ENCODE data around the gene FBXL19.

The FBXL19 gene

GRCh38 chr16:30892670-30893416, 30.5 kb upstream of the FBXL19 start:
- no peak for TF ChIP-seq CTCF (IDR thresholded peaks at IDR 0.05; ENCODE audit: insufficient read depth, missing control alignments)
- FAIRE-seq (no peak), DNase-seq (ENCODE audit: insufficient read length, low spot score) (no peak)

GRCh38 chr16:30893417-30893743, 30.0 kb upstream of the FBXL19 start:
- DNase-seq (ENCODE audit: insufficient read length, low spot score) (no peak), FAIRE-seq (no peak)
- no peak for TF ChIP-seq CTCF (IDR thresholded peaks at IDR 0.05; ENCODE audit: insufficient read depth, missing control alignments)

- TF ChIP-seq CTCF (IDR thresholded peaks at IDR 0.05; ENCODE audit: insufficient read depth, missing control alignments) = peak; percentile 42
- DNase-seq (ENCODE audit: insufficient read length, low spot score) (peak; percentile 50), FAIRE-seq (no peak)
These were observed 29.4 kb upstream of the FBXL19 start, which contains the start of gene BCL7C for GRCh38 chr16:30893744-30894539. BCL7C (minus strand) TSS chr16:30894077; CDS start chr16:30893944, 133 bp downstream.

GRCh38 chr16:30894540-30895368, 28.6 kb upstream of the FBXL19 start:
- DNase-seq (ENCODE audit: insufficient read length, low spot score) (no peak), FAIRE-seq (no peak)
- TF ChIP-seq CTCF (IDR thresholded peaks at IDR 0.05; ENCODE audit: insufficient read depth, missing control alignments) = no peak

GRCh38 chr16:30895627-30896260, 27.6 kb upstream of the FBXL19 start:
- no peak for TF ChIP-seq CTCF (IDR thresholded peaks at IDR 0.05; ENCODE audit: insufficient read depth, missing control alignments)
- FAIRE-seq (no peak), DNase-seq (ENCODE audit: insufficient read length, low spot score) (no peak)

GRCh38 chr16:30896261-30896888, 27.0 kb upstream of the FBXL19 start, which contains the start of gene CTF1:
CTF1 (plus strand) TSS chr16:30896614; CDS start chr16:30896644, 30 bp downstream.
- no peak for TF ChIP-seq CTCF (IDR thresholded peaks at IDR 0.05; ENCODE audit: insufficient read depth, missing control alignments)
- DNase-seq (ENCODE audit: insufficient read length, low spot score) (no peak), FAIRE-seq (no peak)
